ENCODE results near the gene RPS17. TPM values are rescaled to one million over a fixed set of nuclear protein-coding genes. Genes with fewer than 3 reads are reported as not detected.
"Not testable (repeated sequence)": the region's sequence is repeated elsewhere in the genome, so short reads cannot be mapped to it uniquely, and the experiment has no call there.

Gene RPS17
- polyA plus RNA-seq, 3 donors: 604 to 2,881 (median 619) TPM

- H3K27ac Mint-ChIP-seq; H3K36me3 Mint-ChIP-seq; H3K4me3 ChIP-seq (replicated peaks in 1 of 3; ENCODE audit: low read depth in 2 of 3, low read length in 3 of 3); H3K27ac ChIP-seq (ENCODE audit: low read depth in 1 of 2, low read length in 2 of 2); H3K4me1 ChIP-seq (ENCODE audit: control insufficient read depth in 1 of 2, insufficient read depth in 2 of 2, low read length in 2 of 2); H3K79me2 ChIP-seq (ENCODE audit: insufficient read depth, low read length); H3K9me3 Mint-ChIP-seq; H3K27me3 Mint-ChIP-seq (ENCODE audit: low read depth in 3 of 3); H3K9me3 ChIP-seq (replicated peaks in 1 of 2; ENCODE audit: control insufficient read depth in 1 of 2, insufficient read depth in 1 of 2, low read length in 2 of 2); DNase-seq; H3K4me2 ChIP-seq (replicated peaks; ENCODE audit: extremely low read depth, low read length, poor library complexity, severe bottlenecking); H2AFZ ChIP-seq (ENCODE audit: insufficient read depth, low read depth, low read length, poor library complexity, severe bottlenecking); H3K36me3 ChIP-seq (replicated peaks in 1 of 2; ENCODE audit: control insufficient read depth in 1 of 2, insufficient read depth in 2 of 2, low read length in 2 of 2); H3K4me1 Mint-ChIP-seq; H4K20me1 ChIP-seq (ENCODE audit: insufficient read depth, low read length); H3K4me3 Mint-ChIP-seq; intact Hi-C loops (cut with micrococcal nuclease); H3K27me3 ChIP-seq (ENCODE audit: control insufficient read depth in 2 of 2, insufficient read depth in 2 of 2, low read length in 2 of 2); H3K9ac ChIP-seq (ENCODE audit: insufficient read depth, low read length, poor library complexity, severe bottlenecking): not testable (repeated sequence)
Observed at GRCh38 chr15:82497978-82498377, 42.3 kb downstream of the RPS17 start.

- WGBS (ENCODE audit: insufficient coverage): 84% methylated on average over 3 of the region's 4 CpGs
Observed at GRCh38 chr15:82488250-82488649, 52.0 kb downstream of the RPS17 start.

GRCh38 chr15:82487045-82487444 is 53.2 kb downstream of the RPS17 start:
- H3K27me3 Mint-ChIP-seq (ENCODE audit: low read depth in 3 of 3); H3K27ac ChIP-seq (ENCODE audit: low read depth in 1 of 2, low read length in 2 of 2); H3K4me1 ChIP-seq (ENCODE audit: control insufficient read depth in 1 of 2, insufficient read depth in 2 of 2, low read length in 2 of 2); H3K4me3 ChIP-seq (replicated peaks in 1 of 3; ENCODE audit: low read depth in 2 of 3, low read length in 3 of 3); H3K9me3 Mint-ChIP-seq; H3K79me2 ChIP-seq (ENCODE audit: insufficient read depth, low read length); H3K27ac Mint-ChIP-seq; H3K9ac ChIP-seq (ENCODE audit: insufficient read depth, low read length, poor library complexity, severe bottlenecking); H3K4me3 Mint-ChIP-seq; H3K9me3 ChIP-seq (replicated peaks in 1 of 2; ENCODE audit: control insufficient read depth in 1 of 2, insufficient read depth in 1 of 2, low read length in 2 of 2); H3K4me2 ChIP-seq (replicated peaks; ENCODE audit: extremely low read depth, low read length, poor library complexity, severe bottlenecking); H4K20me1 ChIP-seq (ENCODE audit: insufficient read depth, low read length); H3K27me3 ChIP-seq (ENCODE audit: control insufficient read depth in 2 of 2, insufficient read depth in 2 of 2, low read length in 2 of 2); H3K36me3 Mint-ChIP-seq; H3K36me3 ChIP-seq (replicated peaks in 1 of 2; ENCODE audit: control insufficient read depth in 1 of 2, insufficient read depth in 2 of 2, low read length in 2 of 2); DNase-seq; intact Hi-C loops (cut with micrococcal nuclease); H2AFZ ChIP-seq (ENCODE audit: insufficient read depth, low read depth, low read length, poor library complexity, severe bottlenecking); H3K4me1 Mint-ChIP-seq: not testable (repeated sequence)
- WGBS (ENCODE audit: insufficient coverage): no CpG with 5 or more reads among the region's 7 CpGs

More at GRCh38 chr15:82488250-82488649, 52.0 kb downstream of the RPS17 start:
- H3K27ac ChIP-seq (ENCODE audit: low read depth in 1 of 2, low read length in 2 of 2); H3K27me3 Mint-ChIP-seq (ENCODE audit: low read depth in 3 of 3); H3K36me3 ChIP-seq (replicated peaks in 1 of 2; ENCODE audit: control insufficient read depth in 1 of 2, insufficient read depth in 2 of 2, low read length in 2 of 2); H3K9me3 ChIP-seq (replicated peaks in 1 of 2; ENCODE audit: control insufficient read depth in 1 of 2, insufficient read depth in 1 of 2, low read length in 2 of 2); H3K79me2 ChIP-seq (ENCODE audit: insufficient read depth, low read length); H3K9ac ChIP-seq (ENCODE audit: insufficient read depth, low read length, poor library complexity, severe bottlenecking); DNase-seq; H4K20me1 ChIP-seq (ENCODE audit: insufficient read depth, low read length); H3K4me3 ChIP-seq (replicated peaks in 1 of 3; ENCODE audit: low read depth in 2 of 3, low read length in 3 of 3); H3K4me1 Mint-ChIP-seq; intact Hi-C loops (cut with micrococcal nuclease); H2AFZ ChIP-seq (ENCODE audit: insufficient read depth, low read depth, low read length, poor library complexity, severe bottlenecking); H3K36me3 Mint-ChIP-seq; H3K9me3 Mint-ChIP-seq; H3K27ac Mint-ChIP-seq; H3K27me3 ChIP-seq (ENCODE audit: control insufficient read depth in 2 of 2, insufficient read depth in 2 of 2, low read length in 2 of 2); H3K4me3 Mint-ChIP-seq; H3K4me1 ChIP-seq (ENCODE audit: control insufficient read depth in 1 of 2, insufficient read depth in 2 of 2, low read length in 2 of 2); H3K4me2 ChIP-seq (replicated peaks; ENCODE audit: extremely low read depth, low read length, poor library complexity, severe bottlenecking): not testable (repeated sequence)

Other genes with a start within 250 kb of the RPS17 start
- gene GOLGA6L10, start 191.0 kb downstream of the RPS17 start, polyA plus RNA-seq: under 1 TPM in 1 of 3 donors, not detected in 2; 0.12 TPM
- gene GOLGA6L9, start 110.6 kb downstream of the RPS17 start, polyA plus RNA-seq: under 1 TPM in 1 of 3 donors, not detected in 2; 0.28 TPM
- gene CPEB1, start 106.9 kb upstream of the RPS17 start, polyA plus RNA-seq: not detected
- under 1 TPM in 2 of 3 donors, not detected in 1; 0.85 to 0.95 TPM for gene AP3B2, start 169.4 kb upstream of the RPS17 start, polyA plus RNA-seq